Lower leg skin (tissue), 4 donors: ENCODE measurements around the gene E2F2. TPM values are rescaled to one million over a fixed set of nuclear protein-coding genes. Genes with fewer than 3 reads are reported as not detected.

Experiments
- DNase-seq, 2 donors: peaks; one replicate each; pipeline ENCODE4 v3.0.0-alpha.2; 2019; ENCODE audit warnings: low spot score in 2 of 2
- H3K4me3 ChIP-seq: fragments of 200-600 bp; sonication (generic); 2 replicates; pipeline ENCODE4 v1.5.1; 2017; ENCODE audit warnings: mild to moderate bottlenecking, low read depth; ENCODE audit not compliant: poor library complexity, severe bottlenecking
- POLR2A ChIP-seq, 2 donors: fragments of 450-650 bp; IDR thresholded peaks; one replicate each; pipeline ENCODE4 v1.6.1; 2016 to 2017; ENCODE audit warnings: antibody characterized with exemption in 2 of 2, mild to moderate bottlenecking in 1 of 2, moderate library complexity in 1 of 2
- WGBS, 2 donors: methylation state at CpG; one replicate each; pipeline ENCODE4 v1.1.5; 2018; 5-methylcytosine and 5-hydroxymethylcytosine counted together
- intact Hi-C: fragments of 100-400 bp; cut with DNase I; formaldehyde crosslinking; loops from one replicate; pipeline ENCODE4 v1.15.0; 2023; ENCODE audit warnings: low total_unique reads
- total RNA-seq, 4 donors: library from RNA; depleted of rRNA; stranded (reverse); fragments of >200 nt; gene quantifications; one replicate each; pipeline ENCODE4 v1.1.0, GENCODE V29; 2016
- TF ChIP-seq, protein P1 (sequence below), 3 donors: fragments of 450-650 bp; IDR thresholded peaks; one replicate each; pipeline ENCODE4 v1.5.1; 2016; ENCODE audit warnings: antibody characterized with exemption in 3 of 3, mild to moderate bottlenecking in 3 of 3, moderate library complexity in 2 of 3

E2F2 gene
- total RNA-seq, 4 donors from 2014 or later = 6.0 to 12.1 (median 9.0) TPM

- no peak for DNase-seq
- intact Hi-C loops = no loop called here
- whole genome bisulfite sequencing, 2 donors = 36 to 44% methylated on average over 16 of the region's 16 CpGs
- no peak for TF ChIP-seq POLR2A (IDR thresholded peaks at IDR 0.05)
- TF ChIP-seq, protein P1, sequence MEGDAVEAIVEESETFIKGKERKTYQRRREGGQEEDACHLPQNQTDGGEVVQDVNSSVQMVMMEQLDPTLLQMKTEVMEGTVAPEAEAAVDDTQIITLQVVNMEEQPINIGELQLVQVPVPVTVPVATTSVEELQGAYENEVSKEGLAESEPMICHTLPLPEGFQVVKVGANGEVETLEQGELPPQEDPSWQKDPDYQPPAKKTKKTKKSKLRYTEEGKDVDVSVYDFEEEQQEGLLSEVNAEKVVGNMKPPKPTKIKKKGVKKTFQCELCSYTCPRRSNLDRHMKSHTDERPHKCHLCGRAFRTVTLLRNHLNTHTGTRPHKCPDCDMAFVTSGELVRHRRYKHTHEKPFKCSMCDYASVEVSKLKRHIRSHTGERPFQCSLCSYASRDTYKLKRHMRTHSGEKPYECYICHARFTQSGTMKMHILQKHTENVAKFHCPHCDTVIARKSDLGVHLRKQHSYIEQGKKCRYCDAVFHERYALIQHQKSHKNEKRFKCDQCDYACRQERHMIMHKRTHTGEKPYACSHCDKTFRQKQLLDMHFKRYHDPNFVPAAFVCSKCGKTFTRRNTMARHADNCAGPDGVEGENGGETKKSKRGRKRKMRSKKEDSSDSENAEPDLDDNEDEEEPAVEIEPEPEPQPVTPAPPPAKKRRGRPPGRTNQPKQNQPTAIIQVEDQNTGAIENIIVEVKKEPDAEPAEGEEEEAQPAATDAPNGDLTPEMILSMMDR (IDR thresholded peaks at IDR 0.05) = no peak
- H3K4me3 ChIP-seq = peak overlapping the region; percentile 42
Observed at GRCh38 chr1:23568608-23569383, 37.8 kb upstream of the E2F2 start.

- TF ChIP-seq, protein P1 (IDR thresholded peaks at IDR 0.05) = no peak
- TF ChIP-seq POLR2A (IDR thresholded peaks at IDR 0.05) = no peak
- 1 to 4% methylated on average over 57 to 61 of the region's 66 CpGs for WGBS, 2 donors
- H3K4me3 ChIP-seq = peak overlapping the region; percentile 42
- intact Hi-C loops = no loop called here
- DNase-seq = no peak
Observed at GRCh38 chr1:23567996-23568607, 37.1 kb upstream of the E2F2 start.

GRCh38 chr1:23567629-23567995 is 36.6 kb upstream of the E2F2 start:
- intact Hi-C loops = no loop called here
- H3K4me3 ChIP-seq = no peak overlapping the region
- TF ChIP-seq POLR2A (IDR thresholded peaks at IDR 0.05) = no peak
- TF ChIP-seq, protein P1 (IDR thresholded peaks at IDR 0.05) = no peak
- 68 to 76% methylated on average over 15 of the region's 15 CpGs for WGBS, 2 donors
- DNase-seq = no peak

- no peak for TF ChIP-seq POLR2A (IDR thresholded peaks at IDR 0.05)
- TF ChIP-seq, protein P1 (IDR thresholded peaks at IDR 0.05) = no peak
- intact Hi-C loops = no loop called here
- 90 to 94% methylated on average over 6 of the region's 6 CpGs for WGBS, 2 donors
- H3K4me3 ChIP-seq = no peak overlapping the region
- no peak for DNase-seq
Observed at GRCh38 chr1:23566304-23566703, 35.3 kb upstream of the E2F2 start.

DNA sequence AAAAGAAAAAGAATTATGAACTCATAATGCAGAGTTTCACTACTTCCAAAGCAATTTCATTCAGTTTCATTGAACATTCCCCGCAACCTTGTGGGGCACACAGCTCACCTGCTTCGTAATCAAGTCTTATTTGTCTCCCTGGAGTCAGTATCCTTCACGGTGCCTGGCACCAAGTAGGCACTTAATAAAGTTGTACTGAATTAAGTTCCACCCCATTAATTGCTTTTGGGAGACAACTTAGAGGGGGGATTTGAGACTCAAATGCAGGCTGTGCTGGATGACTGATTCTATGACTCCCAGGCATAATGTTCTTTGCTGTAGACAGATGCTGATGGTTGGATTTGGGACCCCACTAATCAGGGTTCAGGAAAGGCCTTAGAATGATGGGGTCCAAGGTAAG is 34.7 kb upstream of the E2F2 start:
- H3K4me3 ChIP-seq = no peak overlapping the region
- intact Hi-C loops = no loop called here
- 89 to 90% methylated on average over 3 of the region's 3 CpGs for WGBS, 2 donors
- no peak for TF ChIP-seq POLR2A (IDR thresholded peaks at IDR 0.05)
- TF ChIP-seq, protein P1 (IDR thresholded peaks at IDR 0.05) = no peak
- DNase-seq = no peak
